ENCODE measurements around the gene ATP6V0A4.
A peak's percentile ranks its signal among the peaks of the same experiment; 100 is the strongest.
"Not testable (repeated sequence)": the region's sequence is repeated elsewhere in the genome, so short reads cannot be mapped to it uniquely, and the experiment has no call there.

ATP6V0A4 gene

GRCh38 chr7:138748666-138749065 lies 49.3 kb downstream of the ATP6V0A4 start:
- no peak for FAIRE-seq

- no peak for FAIRE-seq
Observed at GRCh38 chr7:138746073-138746472, 51.9 kb downstream of the ATP6V0A4 start.

GRCh38 chr7:138745189-138745588 lies 52.8 kb downstream of the ATP6V0A4 start:
- FAIRE-seq, result no peak

- no peak for FAIRE-seq
Observed at GRCh38 chr7:138741453-138741735, 56.6 kb downstream of the ATP6V0A4 start.

- no peak for FAIRE-seq
Observed at GRCh38 chr7:138739859-138740258, 58.1 kb downstream of the ATP6V0A4 start.

- peak; percentile 58 for FAIRE-seq
Observed at GRCh38 chr7:138738551-138739335, 59.3 kb downstream of the ATP6V0A4 start.

- FAIRE-seq, result no peak
Observed at GRCh38 chr7:138738114-138738513, 59.9 kb downstream of the ATP6V0A4 start.

GRCh38 chr7:138735399-138735798 lies 62.6 kb downstream of the ATP6V0A4 start:
- no peak for FAIRE-seq

- FAIRE-seq, result not testable (repeated sequence)
Observed at GRCh38 chr7:138731733-138732132, 66.3 kb downstream of the ATP6V0A4 start.

- FAIRE-seq, result no peak
Observed at GRCh38 chr7:138729444-138729843, 68.6 kb downstream of the ATP6V0A4 start.

GRCh38 chr7:138727336-138728099 lies 70.5 kb downstream of the ATP6V0A4 start:
- FAIRE-seq, result no peak

- no peak for FAIRE-seq
Observed at GRCh38 chr7:138726288-138726687, 71.7 kb downstream of the ATP6V0A4 start.

- FAIRE-seq, result no peak
Observed at GRCh38 chr7:138720286-138720685, 77.7 kb downstream of the ATP6V0A4 start.

- FAIRE-seq, result no peak
Observed at GRCh38 chr7:138716889-138717288, 81.1 kb downstream of the ATP6V0A4 start.

GRCh38 chr7:138713191-138713590 lies 84.8 kb downstream of the ATP6V0A4 start:
- no peak for FAIRE-seq

- FAIRE-seq, result no peak
Observed at GRCh38 chr7:138712652-138713051, 85.3 kb downstream of the ATP6V0A4 start.

- FAIRE-seq, result no peak
Observed at GRCh38 chr7:138710536-138711385, 87.2 kb downstream of the ATP6V0A4 start.

- FAIRE-seq, result no peak
Observed at GRCh38 chr7:138705167-138705566, 92.8 kb downstream of the ATP6V0A4 start.

GRCh38 chr7:138701537-138701923 lies 96.5 kb downstream of the ATP6V0A4 start:
- no peak for FAIRE-seq

GRCh38 chr7:138700857-138701536 lies 97.0 kb downstream of the ATP6V0A4 start, which contains the start of gene SVOPL:
Gene SVOPL (minus strand): TSS chr7:138701362. CDS start chr7:138679045, 22,317 bp downstream.
- FAIRE-seq, result no peak

- FAIRE-seq, result no peak
Observed at GRCh38 chr7:138699661-138700060, 98.3 kb downstream of the ATP6V0A4 start.

GRCh38 chr7:138698281-138698680 lies 99.7 kb downstream of the ATP6V0A4 start:
- no peak for FAIRE-seq

Measured in islet of Langerhans (tissue), 1 donor.